Neural progenitor cell (in vitro differentiated cells): Measurements from ENCODE around the gene PPP1R9B. TPM values are rescaled to one million over a fixed set of nuclear protein-coding genes. Genes with fewer than 3 reads are reported as not detected.

Experiments used
- DNase-seq: peaks from one replicate; pipeline ENCODE4 v3.0.0-alpha.2; 2016; ENCODE audit warnings: low spot score
- H2AFZ ChIP-seq: fragments of 200-600 bp; sonication (generic); replicated peaks from 2 replicates; pipeline ENCODE4 v1.6.1; 2016; ENCODE audit warnings: antibody characterized with exemption
- H3F3A ChIP-seq: fragments of 200-600 bp; sonication (generic); 2 replicates; pipeline ENCODE4 v1.6.1; 2016; ENCODE audit warnings: antibody characterized with exemption, low read depth
- H3K27ac ChIP-seq: fragments of 200-600 bp; sonication (generic); 2 replicates; pipeline ENCODE4 v1.5.1; 2016; ENCODE audit warnings: mild to moderate bottlenecking
- H3K27me3 ChIP-seq: fragments of 200-600 bp; sonication (generic); 2 replicates; pipeline ENCODE4 v1.6.1; 2016; ENCODE audit warnings: mild to moderate bottlenecking, moderate library complexity
- H3K36me3 ChIP-seq: fragments of 200-600 bp; sonication (generic); 2 replicates; pipeline ENCODE4 v1.5.1; 2016
- H3K4me1 ChIP-seq: fragments of 200-600 bp; sonication (generic); 2 replicates; pipeline ENCODE4 v1.6.1; 2016; ENCODE audit warnings: mixed run types
- H3K4me2 ChIP-seq: fragments of 200-600 bp; sonication (generic); 2 replicates; pipeline ENCODE4 v1.6.1; 2016
- H3K4me3 ChIP-seq: fragments of 200-600 bp; sonication (generic); 2 replicates; pipeline ENCODE4 v1.5.1; 2016
- H3K79me2 ChIP-seq: fragments of 200-600 bp; sonication (generic); 2 replicates; pipeline ENCODE4 v1.6.1; 2016; ENCODE audit warnings: low read depth
- H3K9ac ChIP-seq: fragments of 200-600 bp; sonication (generic); 2 replicates; pipeline ENCODE4 v1.6.1; 2016
- H3K9me3 ChIP-seq: fragments of 200-600 bp; sonication (generic); 2 replicates; pipeline ENCODE4 v1.5.1; 2016; ENCODE audit warnings: low read depth
- H4K20me1 ChIP-seq: fragments of 200-600 bp; sonication (generic); 2 replicates; pipeline ENCODE4 v1.6.1; 2016; ENCODE audit warnings: low read depth
- H3K27ac Mint-ChIP-seq: 3 replicates; pipeline ENCODE4 v1.8.0; 2021; ENCODE audit warnings: mixed read lengths
- H3K27me3 Mint-ChIP-seq: 2 replicates; pipeline ENCODE4 v1.8.0; 2022; ENCODE audit warnings: low read depth, mild to moderate bottlenecking, inconsistent platforms, moderate library complexity, mixed read lengths; ENCODE audit not compliant: insufficient read depth
- H3K36me3 Mint-ChIP-seq: 3 replicates; pipeline ENCODE4 v1.8.0; 2021; ENCODE audit warnings: mixed read lengths
- H3K4me1 Mint-ChIP-seq: 3 replicates; pipeline ENCODE4 v1.8.0; 2021; ENCODE audit warnings: mixed read lengths
- H3K4me3 Mint-ChIP-seq: 3 replicates; pipeline ENCODE4 v1.8.0; 2021; ENCODE audit warnings: mild to moderate bottlenecking, moderate library complexity, mixed read lengths
- H3K9me3 Mint-ChIP-seq: 3 replicates; pipeline ENCODE4 v1.8.0; 2020; ENCODE audit warnings: mixed read lengths
- CTCF ChIP-seq: fragments of 200-600 bp; sonication (generic); IDR thresholded peaks from 2 replicates; pipeline ENCODE4 v1.5.1; 2017; ENCODE audit warnings: antibody characterized with exemption, mild to moderate bottlenecking
- EZH2 ChIP-seq: fragments of 200-600 bp; sonication (generic); IDR thresholded peaks from 2 replicates; pipeline ENCODE4 v1.6.1; 2017; ENCODE audit warnings: antibody characterized with exemption, mild to moderate bottlenecking, moderate library complexity
- EZH2phosphoT487 ChIP-seq: fragments of 200-600 bp; sonication (generic); IDR thresholded peaks from 2 replicates; pipeline ENCODE4 v1.6.1; 2017; ENCODE audit warnings: antibody characterized with exemption
- total RNA-seq: library from RNA; depleted of rRNA; stranded (reverse); fragments of >200 nt; gene quantifications from 2 replicates; pipeline ENCODE4 v1.2.3, GENCODE V29; 2015; ENCODE audit warnings: low replicate concordance

PPP1R9B gene
- total RNA-seq, 1 donor from 2014 or later = 12.0 TPM

GRCh38 chr17:50167371-50167770 is 16.9 kb upstream of the PPP1R9B start:
- H3K4me1 ChIP-seq = peaks cover under 1% of the 10 kb centered on the region
- H3F3A ChIP-seq = peaks cover 4% of the 10 kb centered on the region
- H3K27ac Mint-ChIP-seq = no peak overlapping the region
- H3K27me3 Mint-ChIP-seq = peaks cover 22% of the 10 kb centered on the region
- no peak overlapping the region for H3K4me2 ChIP-seq
- TF ChIP-seq EZH2 = no peak
- no peak for TF ChIP-seq CTCF
- no peaks in the 10 kb centered on the region for H3K9me3 ChIP-seq
- no peak for DNase-seq
- no peak overlapping the region for H3K27ac ChIP-seq
- H3K4me3 ChIP-seq = no peak overlapping the region
- H3K4me1 Mint-ChIP-seq = peaks cover 13% of the 10 kb centered on the region
- no peaks in the 10 kb centered on the region for H3K36me3 ChIP-seq
- no peaks in the 10 kb centered on the region for H3K9me3 Mint-ChIP-seq
- no peak overlapping the region for H3K4me3 Mint-ChIP-seq
- no peaks in the 10 kb centered on the region for H4K20me1 ChIP-seq
- H3K9ac ChIP-seq = no peak overlapping the region
- H3K36me3 Mint-ChIP-seq = no peaks in the 10 kb centered on the region
- H3K79me2 ChIP-seq = no peaks in the 10 kb centered on the region
- H2AFZ ChIP-seq = no peak overlapping the region
- H3K27me3 ChIP-seq = peaks cover 3% of the 10 kb centered on the region

- Histone ChIP-seq H3K36me3 (no peaks in the 10 kb centered on the region), H3K4me2 (no peak overlapping the region), H3K4me3 (no peak overlapping the region), H3K4me1 (peaks cover 7% of the 10 kb centered on the region), H3K27me3 (peaks cover 5% of the 10 kb centered on the region), H3K79me2 (no peaks in the 10 kb centered on the region), H2AFZ (peak overlapping the region; percentile 24), H3K9ac (no peak overlapping the region), H3K27ac (no peak overlapping the region), H3K9me3 (no peaks in the 10 kb centered on the region), H3F3A (peaks cover 10% of the 10 kb centered on the region), H4K20me1 (no peaks in the 10 kb centered on the region)
- DNase-seq = no peak
- no peaks in the 10 kb centered on the region for H3K36me3 Mint-ChIP-seq
- H3K27me3 Mint-ChIP-seq = peaks cover 22% of the 10 kb centered on the region
- H3K27ac Mint-ChIP-seq = peak overlapping the region; percentile 57
- no peaks in the 10 kb centered on the region for H3K9me3 Mint-ChIP-seq
- no peak for TF ChIP-seq EZH2phosphoT487
- no peak for TF ChIP-seq CTCF
- no peak for TF ChIP-seq EZH2
- H3K4me3 Mint-ChIP-seq = no peak overlapping the region
- peaks cover 19% of the 10 kb centered on the region for H3K4me1 Mint-ChIP-seq
These were observed 16.2 kb upstream of the PPP1R9B start for GRCh38 chr17:50166518-50167181.

- TF ChIP-seq EZH2 = no peak
- no peak for TF ChIP-seq CTCF
- no peak for TF ChIP-seq EZH2phosphoT487
- H3K27ac ChIP-seq = no peak within 1 kb of the TSS
- no peaks in the 10 kb centered on the region for H3K9me3 ChIP-seq
- no peak within 1 kb of the TSS for H3K4me3 Mint-ChIP-seq
- H3K79me2 ChIP-seq = no peaks in the 10 kb centered on the region
- peak within 1 kb of the TSS; percentile 24 for H2AFZ ChIP-seq
- H3K4me1 Mint-ChIP-seq = peaks cover 21% of the 10 kb centered on the region
- H4K20me1 ChIP-seq = no peaks in the 10 kb centered on the region
- H3K4me2 ChIP-seq = no peak within 1 kb of the TSS
- peaks cover 18% of the 10 kb centered on the region for H3K27me3 Mint-ChIP-seq
- no peaks in the 10 kb centered on the region for H3K36me3 ChIP-seq
- DNase-seq = no peak
- no peaks in the 10 kb centered on the region for H3K9me3 Mint-ChIP-seq
- peak within 1 kb of the TSS; percentile 57 for H3K27ac Mint-ChIP-seq
- peaks cover 5% of the 10 kb centered on the region for H3K27me3 ChIP-seq
- no peak within 1 kb of the TSS for H3K4me3 ChIP-seq
- H3K4me1 ChIP-seq = peaks cover 8% of the 10 kb centered on the region
- H3K9ac ChIP-seq = no peak within 1 kb of the TSS
- peaks cover 13% of the 10 kb centered on the region for H3F3A ChIP-seq
- no peaks in the 10 kb centered on the region for H3K36me3 Mint-ChIP-seq
These were observed 15.5 kb upstream of the PPP1R9B start, which contains the start of gene SGCA for GRCh38 chr17:50165867-50166517. TSS of gene SGCA (plus strand) at chr17:50166005. CDS start at chr17:50166041, 36 bp downstream.
